ENCODE results near the gene SRPK2.
"Not testable (repeated sequence)": the region's sequence is repeated elsewhere in the genome, so short reads cannot be mapped to it uniquely, and the experiment has no call there.

SRPK2 gene

GRCh38 chr7:105267244-105267643 lies 121.5 kb downstream of the SRPK2 start:
- ATAC-seq = no peak
- no peak for DNase-seq

- no peak for DNase-seq
- ATAC-seq = no peak
Measured at GRCh38 chr7:105264707-105265106, 124.0 kb downstream of the SRPK2 start.

GRCh38 chr7:105261689-105262088 lies 127.0 kb downstream of the SRPK2 start:
- ATAC-seq (peak; percentile 43), DNase-seq (no peak)

GRCh38 chr7:105260201-105260871 lies 128.4 kb downstream of the SRPK2 start:
- DNase-seq, ATAC-seq: not testable (repeated sequence)

- not testable (repeated sequence) for DNase-seq, ATAC-seq
Measured at GRCh38 chr7:105258919-105259318, 129.8 kb downstream of the SRPK2 start.

- ATAC-seq (no peak), DNase-seq (no peak)
Measured at GRCh38 chr7:105257338-105257737, 131.4 kb downstream of the SRPK2 start.

- ATAC-seq (no peak), DNase-seq (no peak)
Measured at GRCh38 chr7:105256761-105257231, 131.9 kb downstream of the SRPK2 start.

GRCh38 chr7:105250706-105251105 lies 138.0 kb downstream of the SRPK2 start:
- DNase-seq = no peak
- ATAC-seq = no peak

- DNase-seq = no peak
- no peak for ATAC-seq
Measured at GRCh38 chr7:105250239-105250638, 138.5 kb downstream of the SRPK2 start.

- no peak for ATAC-seq
- no peak for DNase-seq
Measured at GRCh38 chr7:105249216-105249615, 139.5 kb downstream of the SRPK2 start.

GRCh38 chr7:105246679-105247078 lies 142.0 kb downstream of the SRPK2 start:
- ATAC-seq = no peak
- no peak for DNase-seq

GRCh38 chr7:105246256-105246655 lies 142.5 kb downstream of the SRPK2 start:
- ATAC-seq = no peak
- DNase-seq = no peak

GRCh38 chr7:105245398-105246114 lies 143.2 kb downstream of the SRPK2 start:
- DNase-seq = no peak
- no peak for ATAC-seq

- ATAC-seq (no peak), DNase-seq (no peak)
Measured at GRCh38 chr7:105244594-105244993, 144.1 kb downstream of the SRPK2 start.

GRCh38 chr7:105241198-105241597 lies 147.5 kb downstream of the SRPK2 start:
- DNase-seq (no peak), ATAC-seq (no peak)

- no peak for ATAC-seq
- DNase-seq = no peak
Measured at GRCh38 chr7:105238198-105238765, 150.4 kb downstream of the SRPK2 start.

GRCh38 chr7:105234886-105235285 lies 153.8 kb downstream of the SRPK2 start:
- no peak for ATAC-seq

GRCh38 chr7:105232829-105233291 lies 155.9 kb downstream of the SRPK2 start:
- DNase-seq, ATAC-seq: not testable (repeated sequence)

More at GRCh38 chr7:105234886-105235285, 153.8 kb downstream of the SRPK2 start:
- DNase-seq = no peak

- ATAC-seq (no peak), DNase-seq (no peak)
Measured at GRCh38 chr7:105230486-105230885, 158.2 kb downstream of the SRPK2 start.

- ATAC-seq (no peak), DNase-seq (no peak)
Measured at GRCh38 chr7:105229641-105230040, 159.1 kb downstream of the SRPK2 start.

GRCh38 chr7:105228555-105228954 lies 160.2 kb downstream of the SRPK2 start:
- ATAC-seq (no peak), DNase-seq (no peak)

GRCh38 chr7:105227391-105227790 lies 161.3 kb downstream of the SRPK2 start:
- ATAC-seq = no peak
- DNase-seq = no peak
